Mucosa of descending colon (tissue), 3 donors: ENCODE data around the gene SLC12A4. TPM values are rescaled to one million over a fixed set of nuclear protein-coding genes. Genes with fewer than 3 reads are reported as not detected.
A peak's percentile ranks its signal among the peaks of the same experiment; 100 is the strongest.
"Not testable (repeated sequence)": the region's sequence is repeated elsewhere in the genome, so short reads cannot be mapped to it uniquely, and the experiment has no call there.

Experiments
- ATAC-seq: fragments of 200-7000 bp; cut with Tn5 transposase; one replicate; pipeline ENCODE4 v1.9.1; 2020; ENCODE audit warnings: mild to moderate bottlenecking, moderate library complexity
- DNase-seq, 3 donors: peaks; one replicate each; pipeline ENCODE4 v3.0.0-alpha.2; 2020
- H3K36me3 ChIP-seq: fragments of 200-600 bp; one replicate; pipeline ENCODE4 v1.8.0; 2021; ENCODE audit warnings: low read depth, mild to moderate bottlenecking
- H3K4me1 ChIP-seq: fragments of 200-600 bp; one replicate; pipeline ENCODE4 v1.8.0; 2021; ENCODE audit warnings: low read depth, mild to moderate bottlenecking
- H3K4me3 ChIP-seq: fragments of 200-600 bp; one replicate; pipeline ENCODE4 v1.8.0; 2021; ENCODE audit warnings: mild to moderate bottlenecking
- H3K9me3 ChIP-seq: fragments of 200-600 bp; one replicate; pipeline ENCODE4 v1.8.0; 2021; ENCODE audit warnings: mild to moderate bottlenecking
- intact Hi-C, 2 donors: fragments of 100-400 bp; cut with DNase I in 1 of 2; cut with micrococcal nuclease in 1 of 2; formaldehyde crosslinking; loops; one replicate each; pipeline versions ENCODE4 v1.11.0 to v1.11.1; 2022; cut with DNase I, micrococcal nuclease
- total RNA-seq, 3 donors: library from RNA; stranded (reverse); fragmentation: NEBNext Ultra II Directional in 2 of 3; extraction: Animal tissue kit (Norgen Biotek cat#: 25700) in 2 of 3; gene quantifications; one replicate each; pipeline versions ENCODE4 v1.2.1 to v1.2.4, GENCODE V29; 2021 to 2023
- TF ChIP-seq, protein P1 (sequence below): fragments of 200-600 bp; IDR thresholded peaks from one replicate; pipeline ENCODE4 v1.8.0; 2022; ENCODE audit warnings: antibody characterized with exemption, mild to moderate bottlenecking
- donor health status: DM: no; HTN: no; CAD: no; lungs with moderate emphysema.
- donor health status: DM: no; HTN: no; CAD: no.
- donor health status: DM: no; HTN: yes; CAD: no.

Gene SLC12A4
- total RNA-seq, 3 donors from 2014 or later: 4.0 to 68.5 (median 22.2) TPM

DNA sequence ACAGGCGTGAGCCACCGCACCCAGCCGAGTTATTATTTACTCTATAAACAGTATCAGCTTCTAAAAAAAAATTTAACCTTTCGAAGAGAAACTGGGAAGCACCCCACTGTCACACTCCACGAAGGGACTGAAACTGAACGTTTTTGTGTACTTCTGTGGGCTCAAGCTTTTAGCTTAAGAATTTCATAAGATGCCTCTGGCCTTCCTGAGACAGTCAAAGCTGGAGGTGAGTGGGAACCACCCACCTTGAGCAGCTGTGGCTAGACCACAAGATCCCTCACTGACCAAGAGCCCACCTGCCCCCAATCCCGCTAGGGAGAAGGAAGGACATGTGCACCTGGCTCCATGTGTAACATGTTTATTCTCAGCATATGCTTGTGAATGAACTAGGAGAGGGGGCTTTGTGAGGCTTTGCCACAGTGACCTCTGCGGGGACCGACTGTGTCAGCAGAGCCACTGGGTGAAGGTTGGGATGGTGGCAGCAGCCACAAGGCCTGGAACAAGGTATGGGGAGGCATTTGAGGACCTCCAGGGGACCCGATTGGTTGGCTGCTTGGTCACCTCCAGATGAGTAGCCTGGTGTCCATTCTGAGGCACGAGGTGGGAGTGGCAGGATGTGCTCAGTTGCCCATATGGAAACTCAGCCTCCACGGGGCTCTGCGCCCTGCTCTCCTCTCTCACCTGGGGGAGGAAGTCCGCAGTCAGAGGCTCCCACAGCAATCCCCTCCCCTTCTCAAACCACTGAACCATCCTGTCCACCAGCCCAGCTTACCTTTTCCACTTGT, 7.1 kb upstream of the SLC12A4 start:
- ATAC-seq (peak; percentile 23), DNase-seq (no peak)
- no peaks in the 10 kb centered on the region for H3K9me3 ChIP-seq
- H3K36me3 ChIP-seq: no peaks in the 10 kb centered on the region
- intact Hi-C loops: no loop called here
- H3K4me1 ChIP-seq: no peaks in the 10 kb centered on the region
- no peak overlapping the region for H3K4me3 ChIP-seq
- TF ChIP-seq, protein P1, sequence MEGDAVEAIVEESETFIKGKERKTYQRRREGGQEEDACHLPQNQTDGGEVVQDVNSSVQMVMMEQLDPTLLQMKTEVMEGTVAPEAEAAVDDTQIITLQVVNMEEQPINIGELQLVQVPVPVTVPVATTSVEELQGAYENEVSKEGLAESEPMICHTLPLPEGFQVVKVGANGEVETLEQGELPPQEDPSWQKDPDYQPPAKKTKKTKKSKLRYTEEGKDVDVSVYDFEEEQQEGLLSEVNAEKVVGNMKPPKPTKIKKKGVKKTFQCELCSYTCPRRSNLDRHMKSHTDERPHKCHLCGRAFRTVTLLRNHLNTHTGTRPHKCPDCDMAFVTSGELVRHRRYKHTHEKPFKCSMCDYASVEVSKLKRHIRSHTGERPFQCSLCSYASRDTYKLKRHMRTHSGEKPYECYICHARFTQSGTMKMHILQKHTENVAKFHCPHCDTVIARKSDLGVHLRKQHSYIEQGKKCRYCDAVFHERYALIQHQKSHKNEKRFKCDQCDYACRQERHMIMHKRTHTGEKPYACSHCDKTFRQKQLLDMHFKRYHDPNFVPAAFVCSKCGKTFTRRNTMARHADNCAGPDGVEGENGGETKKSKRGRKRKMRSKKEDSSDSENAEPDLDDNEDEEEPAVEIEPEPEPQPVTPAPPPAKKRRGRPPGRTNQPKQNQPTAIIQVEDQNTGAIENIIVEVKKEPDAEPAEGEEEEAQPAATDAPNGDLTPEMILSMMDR: no peak

DNA sequence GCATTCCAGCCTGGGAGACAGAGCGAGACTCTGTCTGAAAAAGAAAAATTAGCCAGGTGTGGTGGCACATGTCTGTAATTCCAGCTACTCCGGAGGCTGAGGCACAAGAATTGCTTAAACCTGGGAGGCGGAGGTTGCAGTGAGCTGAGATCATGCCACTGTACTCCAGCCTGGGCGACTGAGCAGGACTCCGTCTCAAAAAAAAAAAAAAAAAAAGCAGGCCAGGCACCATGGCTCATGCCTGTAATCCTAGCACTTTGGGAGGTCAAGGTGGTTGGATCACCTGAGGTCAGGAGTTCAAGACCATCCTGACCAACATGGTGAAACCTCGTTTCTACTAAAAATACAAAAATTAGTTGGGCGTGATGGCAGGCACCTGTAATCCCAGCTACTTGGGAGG, 3.8 kb upstream of the SLC12A4 start:
- H3K9me3 ChIP-seq, DNase-seq, ATAC-seq, intact Hi-C loops, H3K36me3 ChIP-seq, H3K4me1 ChIP-seq, H3K4me3 ChIP-seq: not testable (repeated sequence)

DNA sequence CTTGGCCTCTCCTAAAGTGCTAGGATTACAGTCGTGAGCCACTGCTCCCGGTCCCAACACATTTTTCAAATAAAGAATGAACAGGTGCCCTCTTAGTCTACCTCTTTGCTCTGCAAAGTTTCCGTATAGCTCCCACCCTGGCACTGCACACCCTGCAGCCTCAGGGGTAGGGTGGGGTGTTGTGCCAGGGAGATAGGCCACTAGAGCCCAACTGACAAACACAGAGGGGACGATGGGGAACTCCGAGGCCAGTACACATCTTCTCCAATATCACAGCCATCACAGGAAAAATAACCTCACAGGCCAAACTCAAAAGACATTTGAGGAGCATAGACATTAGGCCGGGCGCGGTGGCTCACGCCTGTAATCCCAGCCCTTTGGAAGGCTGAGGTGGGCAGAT, 2.7 kb upstream of the SLC12A4 start:
- intact Hi-C loops: no loop called here
- Histone ChIP-seq H3K4me1 (peaks cover 12% of the 10 kb centered on the region), H3K36me3 (no peaks in the 10 kb centered on the region), H3K9me3 (no peaks in the 10 kb centered on the region), H3K4me3 (no peak overlapping the region)
- ATAC-seq (no peak), DNase-seq (no peak)
- TF ChIP-seq, protein P1: no peak

DNA sequence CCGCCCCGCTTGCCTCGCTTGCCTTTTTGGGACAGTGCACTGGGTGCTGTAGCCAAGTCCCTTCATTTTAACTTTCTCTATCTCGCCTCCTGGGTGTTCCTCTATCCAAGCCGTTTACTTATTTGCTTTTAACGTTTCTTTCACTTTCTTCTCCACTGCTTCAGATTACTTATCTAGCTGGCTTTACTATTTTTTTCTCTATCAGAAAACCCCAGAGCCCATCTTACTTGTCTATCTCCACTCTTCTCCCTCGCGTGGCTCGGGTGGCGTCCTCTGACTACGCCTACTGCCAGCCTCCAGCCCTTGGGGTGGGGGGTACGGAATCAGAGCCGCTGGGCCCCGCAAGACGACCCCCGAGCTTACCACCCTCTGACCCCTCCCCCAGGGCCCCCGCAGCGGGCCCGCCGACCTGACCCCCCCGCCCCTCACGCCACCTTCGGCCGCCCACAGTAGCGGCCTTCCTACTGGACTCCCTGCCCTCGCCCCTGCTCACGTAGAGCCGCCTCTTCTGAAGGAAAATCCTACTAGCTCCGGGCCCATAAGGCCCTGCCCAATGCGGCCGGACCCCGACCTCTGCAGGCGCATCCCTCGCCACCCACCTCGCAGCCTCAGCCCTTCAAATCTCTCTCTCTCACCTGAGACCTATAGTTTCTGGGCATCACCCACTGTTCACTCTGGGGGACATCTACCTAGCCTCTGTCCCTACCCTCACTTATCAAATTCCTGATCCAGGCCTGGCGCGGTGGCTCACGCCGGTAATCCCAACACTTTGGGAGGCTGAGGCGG, 1.0 kb upstream of the SLC12A4 start:
- peak; percentile 32 for ATAC-seq
- peaks cover 13% of the 10 kb centered on the region for H3K4me1 ChIP-seq
- H3K36me3 ChIP-seq: no peaks in the 10 kb centered on the region
- intact Hi-C loops: no loop called here
- no peak overlapping the region for H3K4me3 ChIP-seq
- TF ChIP-seq, protein P1: no peak
- H3K9me3 ChIP-seq: no peaks in the 10 kb centered on the region
- DNase-seq: no peak

DNA sequence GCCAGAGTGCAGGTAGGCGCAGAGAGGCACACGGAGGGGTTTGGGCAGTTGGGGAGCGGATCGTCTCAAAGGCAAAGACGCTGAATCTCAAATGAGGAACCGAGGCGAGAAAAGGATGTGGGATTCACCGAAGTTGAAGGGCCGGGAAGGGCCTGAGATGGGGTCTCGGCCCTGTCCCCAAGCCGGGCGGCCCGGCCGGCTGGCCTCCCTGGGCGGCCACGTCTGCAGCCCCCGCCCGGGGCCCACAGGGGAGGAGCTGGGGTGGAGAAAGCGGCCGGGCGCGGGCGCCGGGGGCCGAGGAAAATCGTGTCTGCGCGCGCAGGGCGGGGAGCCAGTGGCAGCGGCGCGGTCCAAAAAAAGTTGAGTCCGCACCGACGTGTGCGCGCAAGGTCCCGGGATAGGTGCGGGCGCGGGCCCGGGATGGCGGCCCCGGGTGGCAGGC, 458 bp downstream of the SLC12A4 start:
- peak; percentile 37 for ATAC-seq
- intact Hi-C loops: no loop called here
- Histone ChIP-seq H3K36me3 (no peaks in the 10 kb centered on the region), H3K4me1 (peaks cover 13% of the 10 kb centered on the region), H3K4me3 (peak overlapping the region; percentile 59), H3K9me3 (no peaks in the 10 kb centered on the region)
- peak in 2 of 3 donors; percentile 34 to 59 for DNase-seq
- TF ChIP-seq, protein P1: no peak
